HepG2 (cell line): Measurements from ENCODE around the gene IL17A. TPM values are rescaled to one million over a fixed set of nuclear protein-coding genes. Genes with fewer than 3 reads are reported as not detected.

Experiments used
- ATAC-seq: fragments of 200-7000 bp; cut with Tn5 transposase; 3 replicates; pipeline ENCODE4 v1.9.1; 2020; ENCODE audit warnings: mild to moderate bottlenecking, moderate library complexity
- BruUV-seq: library from RNA; stranded (reverse); fragments of 400-500 nt; replicated peaks from 2 replicates; lab custom pipeline; 2021; lab: Mats Ljungman, UMichigan
- CTCF ChIA-PET: fragments of 300-600 bp; formaldehyde crosslinking; extraction: SDS; loops from one replicate; lab custom pipeline; 2021; ENCODE audit warnings: low total read pairs, inconsistent platforms, low intra/inter-chr PET ratio; lab: Yijun Ruan, JAX
- POLR2A ChIA-PET: fragments of 350-600 bp; sonication (Branson Sonifier 250); formaldehyde crosslinking; loops from one replicate; lab custom pipeline; 2020; ENCODE audit warnings: antibody characterized with exemption, inconsistent platforms; lab: Yijun Ruan, JAX
- DNase-seq: peaks from one replicate; pipeline ENCODE4 v3.0.0-alpha.2; 2015; ENCODE audit warnings: low spot score
- FAIRE-seq: peaks from 3 replicates; lab custom pipeline; 2011; peaks lifted over from hg19 to GRCh38; lab: Jason Lieb, UNC
- H2AFZ ChIP-seq: one replicate; pipeline ENCODE4 v1.6.1; 2011; ENCODE audit warnings: low read length, inconsistent platforms
- H3K27ac ChIP-seq: fragments of 300-600 bp; 3 replicates; pipeline ENCODE4 v1.8.0; 2011; ENCODE audit warnings: mixed run types, mild to moderate bottlenecking, mixed read lengths, low read length, inconsistent platforms; ENCODE audit not compliant: insufficient read depth; ENCODE audit errors: extremely low read length
- H3K27me3 ChIP-seq, 2 experiments: fragments of 200-600 bp in 1 of 2; 2 replicates in 1 of 2; 3 replicates in 1 of 2; pipeline versions ENCODE4 v1.6.0 to v1.8.0; 2011; ENCODE audit warnings: low read length in 2 of 2, mild to moderate bottlenecking in 2 of 2, moderate library complexity in 2 of 2, inconsistent platforms in 1 of 2; ENCODE audit not compliant: insufficient read depth in 2 of 2, control insufficient read depth in 1 of 2
- H3K36me3 ChIP-seq, 2 experiments: fragments of 200-600 bp in 1 of 2; replicated peaks in 1 of 2; 2 replicates in 1 of 2; 3 replicates in 1 of 2; pipeline versions ENCODE4 v1.5.1 to v1.8.0; 2011; ENCODE audit warnings: low read length in 2 of 2, inconsistent platforms in 1 of 2; ENCODE audit not compliant: insufficient read depth in 2 of 2, control insufficient read depth in 1 of 2
- H3K4me1 ChIP-seq: 2 replicates; pipeline ENCODE4 v1.5.1; 2012; ENCODE audit warnings: low read length, inconsistent platforms; ENCODE audit not compliant: insufficient read depth
- H3K4me2 ChIP-seq: 2 replicates; pipeline ENCODE4 v1.6.0; 2011; ENCODE audit warnings: low read depth, low read length, inconsistent platforms
- H3K4me3 ChIP-seq, 3 experiments: fragments of 200-600 bp in 1 of 3; sonication (generic), shearing (Covaris generic) in 1 of 3; replicated peaks in 1 of 3; 2 replicates each; pipeline ENCODE4 v1.5.1; 2011 to 2016; ENCODE audit warnings: low read length in 3 of 3, inconsistent platforms in 2 of 3, low read depth in 2 of 3, mild to moderate bottlenecking in 2 of 3, control low read depth in 1 of 3, mixed read lengths in 1 of 3; ENCODE audit not compliant: insufficient read depth in 1 of 3
- H3K79me2 ChIP-seq: one replicate; pipeline ENCODE4 v1.6.1; 2011; ENCODE audit warnings: low read length, inconsistent platforms; ENCODE audit not compliant: insufficient read depth
- H3K9ac ChIP-seq: 2 replicates; pipeline ENCODE4 v1.6.0; 2011; ENCODE audit warnings: mild to moderate bottlenecking, low read depth, low read length, inconsistent platforms; ENCODE audit not compliant: insufficient read depth
- H3K9me3 ChIP-seq: 2 replicates; pipeline ENCODE4 v1.5.1; 2012; ENCODE audit warnings: mild to moderate bottlenecking, low read length
- H4K20me1 ChIP-seq: 2 replicates; pipeline ENCODE4 v1.6.0; 2011; ENCODE audit warnings: inconsistent platforms, mild to moderate bottlenecking, low read length, moderate library complexity; ENCODE audit not compliant: insufficient read depth
- CTCF ChIP-seq: sonication (generic); formaldehyde crosslinking; IDR thresholded peaks from 2 replicates; pipeline ENCODE4 v1.5.0; 2020; ENCODE audit warnings: mild to moderate bottlenecking, missing genetic modification reagents, moderate library complexity
- PRDM10 ChIP-seq: sonication (generic); formaldehyde crosslinking; IDR thresholded peaks from 2 replicates; pipeline ENCODE4 v1.4.0; 2020; ENCODE audit warnings: low read depth, missing genetic modification reagents
- SATB2 ChIP-seq: sonication (generic); formaldehyde crosslinking; IDR thresholded peaks from 2 replicates; pipeline ENCODE4 v1.5.0; 2020; ENCODE audit warnings: missing genetic modification reagents
- ZBTB34 ChIP-seq: sonication (generic); formaldehyde crosslinking; IDR thresholded peaks from 2 replicates; pipeline ENCODE4 v1.8.0; 2022; ENCODE audit warnings: mild to moderate bottlenecking, missing genetic modification reagents
- ZBTB49 ChIP-seq: sonication (generic); formaldehyde crosslinking; IDR thresholded peaks from 2 replicates; pipeline ENCODE4 v1.4.0; 2020; ENCODE audit warnings: missing genetic modification reagents, borderline replicate concordance
- WGBS: methylation state at CpG from one replicate; pipeline ENCODE4 v1.1.6; 2017; ENCODE audit warnings: low lambda C conversion rate; 5-methylcytosine and 5-hydroxymethylcytosine counted together
- in situ Hi-C: cut with HindIII; loops from 2 replicates; pipeline ENCODE4 v1.10.0; 2017; ENCODE audit warnings: low pct_unique_long_range_greater_than_20kb; ENCODE audit not compliant: extremely low pct_ligation_motif_present
- intact Hi-C: fragments of 100-400 bp; cut with micrococcal nuclease; formaldehyde crosslinking; loops from one replicate; pipeline ENCODE4 v1.10.0; 2022; ENCODE audit not compliant: unreplicated experiment
- polyA plus RNA-seq, 8 experiments: library from polyadenylated mRNA; depleted of rRNA in 3 of 8; stranded (reverse) in 7 of 8; unstranded in 1 of 8; fragments of >200 nt; fragmentation: Illumina TruSeq in 4 of 8; extraction: Trizol in 4 of 8; gene quantifications; 2 replicates each; pipeline versions ENCODE4 v1.2.1 to v1.2.3, GENCODE V29; 2011 to 2016; ENCODE audit warnings: low read depth in 4 of 8, missing spikeins in 1 of 8, mixed read lengths in 1 of 8; ENCODE audit not compliant: insufficient read depth in 1 of 8
- total RNA-seq, 5 experiments: library from RNA; depleted of rRNA; stranded (reverse); fragments of >200 nt; fragmentation: Illumina TruSeq; extraction: Trizol; gene quantifications; 2 replicates each; pipeline ENCODE4 v1.2.3, GENCODE V29; 2016; ENCODE audit warnings: low read depth in 1 of 5
- TF ChIP-seq, protein P1 (sequence below): IDR thresholded peaks from 2 replicates; pipeline ENCODE4 v1.4.0; 2020; ENCODE audit warnings: mild to moderate bottlenecking, missing genetic modification reagents

Gene IL17A
- total and polyA plus RNA-seq, 2 of the 13 experiments (the other 11 are each of a cell fraction or from before 2014, with no cell fraction given), result not detected

DNA sequence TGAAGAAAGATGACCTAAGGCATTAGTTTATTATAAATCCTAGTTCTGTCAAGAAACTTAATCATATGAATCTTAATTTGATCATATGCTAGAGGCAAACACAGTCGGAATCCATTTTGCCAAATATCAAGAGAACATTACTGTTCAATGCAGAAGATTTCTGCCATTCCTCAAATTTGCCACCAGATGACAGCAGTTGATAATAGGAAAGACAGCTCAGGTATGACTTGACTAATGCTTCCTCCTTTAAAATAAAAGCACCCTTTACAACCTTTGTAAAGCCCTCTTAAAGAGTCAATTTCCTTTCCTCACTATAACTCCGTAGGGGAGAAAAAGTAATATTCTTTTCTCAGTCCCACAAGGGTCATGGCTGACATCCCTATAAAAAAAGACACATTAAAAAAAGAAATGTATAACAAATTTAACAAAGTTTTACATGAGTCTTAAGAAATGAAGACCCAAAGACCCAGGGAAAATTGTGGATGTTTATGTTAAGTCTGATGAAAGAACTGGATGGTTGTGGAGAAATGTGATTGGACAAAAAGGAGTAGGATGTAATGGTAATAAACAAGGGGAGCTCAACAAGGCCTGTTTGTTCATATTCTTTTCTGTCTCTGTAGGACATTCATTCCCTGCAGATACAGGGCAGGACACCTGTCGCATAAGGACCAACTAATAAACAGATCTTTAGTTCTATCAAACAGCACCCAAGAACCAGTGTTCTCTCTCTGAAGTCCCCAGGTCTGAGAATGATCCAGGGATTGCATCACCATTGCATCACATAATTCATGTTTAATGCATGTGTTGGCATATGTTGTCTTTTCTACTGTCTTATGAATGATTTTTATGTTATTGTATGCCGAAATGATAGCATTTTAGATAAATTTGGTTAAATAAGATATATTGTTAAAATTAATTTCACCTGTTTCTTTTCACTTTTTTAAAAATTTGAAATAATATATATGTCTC lies 23.0 kb upstream of the IL17A start:
- H2AFZ ChIP-seq, result no peak overlapping the region
- POLR2A ChIA-PET, result interaction anchor here (1.5 kb wide), 1 partner anchor 121 kb away, joined by 3 read pairs; the partner anchor contains the start of gene MCM3
- BruUV-seq, result no TSS peak
- DNase-seq (peak; percentile 53), ATAC-seq (peak; percentile 87), FAIRE-seq (no peak)
- H4K20me1 ChIP-seq, result no peaks in the 10 kb centered on the region
- CTCF ChIA-PET, result interaction anchor here (1.1 to 3.5 kb wide), 4 partner anchors 71 to 236 kb away, joined by 3 to 52 read pairs (median 12); no protein-coding TSS in a partner anchor
- intact Hi-C loops (loop anchor here (1.0 to 2.0 kb wide), 4 partner anchors 71 to 500 kb away; no protein-coding TSS in a partner anchor), in situ Hi-C loops (loop anchor here (5.0 to 25.0 kb wide), 4 partner anchors 72 to 499 kb away; partner anchors contain the start of gene TMEM14A)
- H3K4me1 ChIP-seq, result peaks cover 25% of the 10 kb centered on the region
- no peak overlapping the region for H3K4me2 ChIP-seq
- H3K79me2 ChIP-seq, result no peaks in the 10 kb centered on the region
- peaks cover 6% of the 10 kb centered on the region; the same call in 1 of the 2 replicates for H3K9me3 ChIP-seq
- WGBS, result 22% methylated on average over 4 of the region's 4 CpGs
- no peak overlapping the region for H3K4me3 ChIP-seq
- no peaks in the 10 kb centered on the region for H3K27me3 ChIP-seq
- H3K9ac ChIP-seq, result no peak overlapping the region
- no peaks in the 10 kb centered on the region for H3K36me3 ChIP-seq
- H3K27ac ChIP-seq, result no peak overlapping the region
- TF ChIP-seq ZBTB34 (CRISPR knock-in tag), result no peak
- TF ChIP-seq PRDM10 (CRISPR knock-in tag), result no peak
- no peak for TF ChIP-seq ZBTB49
- TF ChIP-seq, protein P1, sequence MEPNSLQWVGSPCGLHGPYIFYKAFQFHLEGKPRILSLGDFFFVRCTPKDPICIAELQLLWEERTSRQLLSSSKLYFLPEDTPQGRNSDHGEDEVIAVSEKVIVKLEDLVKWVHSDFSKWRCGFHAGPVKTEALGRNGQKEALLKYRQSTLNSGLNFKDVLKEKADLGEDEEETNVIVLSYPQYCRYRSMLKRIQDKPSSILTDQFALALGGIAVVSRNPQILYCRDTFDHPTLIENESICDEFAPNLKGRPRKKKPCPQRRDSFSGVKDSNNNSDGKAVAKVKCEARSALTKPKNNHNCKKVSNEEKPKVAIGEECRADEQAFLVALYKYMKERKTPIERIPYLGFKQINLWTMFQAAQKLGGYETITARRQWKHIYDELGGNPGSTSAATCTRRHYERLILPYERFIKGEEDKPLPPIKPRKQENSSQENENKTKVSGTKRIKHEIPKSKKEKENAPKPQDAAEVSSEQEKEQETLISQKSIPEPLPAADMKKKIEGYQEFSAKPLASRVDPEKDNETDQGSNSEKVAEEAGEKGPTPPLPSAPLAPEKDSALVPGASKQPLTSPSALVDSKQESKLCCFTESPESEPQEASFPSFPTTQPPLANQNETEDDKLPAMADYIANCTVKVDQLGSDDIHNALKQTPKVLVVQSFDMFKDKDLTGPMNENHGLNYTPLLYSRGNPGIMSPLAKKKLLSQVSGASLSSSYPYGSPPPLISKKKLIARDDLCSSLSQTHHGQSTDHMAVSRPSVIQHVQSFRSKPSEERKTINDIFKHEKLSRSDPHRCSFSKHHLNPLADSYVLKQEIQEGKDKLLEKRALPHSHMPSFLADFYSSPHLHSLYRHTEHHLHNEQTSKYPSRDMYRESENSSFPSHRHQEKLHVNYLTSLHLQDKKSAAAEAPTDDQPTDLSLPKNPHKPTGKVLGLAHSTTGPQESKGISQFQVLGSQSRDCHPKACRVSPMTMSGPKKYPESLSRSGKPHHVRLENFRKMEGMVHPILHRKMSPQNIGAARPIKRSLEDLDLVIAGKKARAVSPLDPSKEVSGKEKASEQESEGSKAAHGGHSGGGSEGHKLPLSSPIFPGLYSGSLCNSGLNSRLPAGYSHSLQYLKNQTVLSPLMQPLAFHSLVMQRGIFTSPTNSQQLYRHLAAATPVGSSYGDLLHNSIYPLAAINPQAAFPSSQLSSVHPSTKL (CRISPR knock-in tag), result peak; percentile 44; the same call in 1 of the 2 replicates
- peak; percentile 85 for TF ChIP-seq CTCF (CRISPR knock-in tag)
- no peak for TF ChIP-seq SATB2 (CRISPR knock-in tag)
